Keratinocyte (primary cell): ENCODE measurements around the gene DNAH10.

Source experiments
- EZH2 ChIP-seq: IDR thresholded peaks from one replicate; pipeline ENCODE4 v1.6.1; 2012; ENCODE audit warnings: inconsistent platforms, mild to moderate bottlenecking, low read length, moderate library complexity
- TF ChIP-seq, protein P1 (sequence below), 3 experiments: IDR thresholded peaks in 1 of 3; conservative IDR thresholded peaks in 1 of 3; optimal IDR thresholded peaks in 1 of 3; 2 replicates in 2 of 3; 3 replicates in 1 of 3; pipeline versions ENCODE3 to v1.5.1; 2011; ENCODE audit warnings: low read length in 3 of 3, mild to moderate bottlenecking in 3 of 3, moderate library complexity in 2 of 3, control low read depth in 1 of 3, inconsistent platforms in 1 of 3; ENCODE audit not compliant: insufficient read depth in 2 of 3; ENCODE audit errors: extremely low read depth in 1 of 3

DNA sequence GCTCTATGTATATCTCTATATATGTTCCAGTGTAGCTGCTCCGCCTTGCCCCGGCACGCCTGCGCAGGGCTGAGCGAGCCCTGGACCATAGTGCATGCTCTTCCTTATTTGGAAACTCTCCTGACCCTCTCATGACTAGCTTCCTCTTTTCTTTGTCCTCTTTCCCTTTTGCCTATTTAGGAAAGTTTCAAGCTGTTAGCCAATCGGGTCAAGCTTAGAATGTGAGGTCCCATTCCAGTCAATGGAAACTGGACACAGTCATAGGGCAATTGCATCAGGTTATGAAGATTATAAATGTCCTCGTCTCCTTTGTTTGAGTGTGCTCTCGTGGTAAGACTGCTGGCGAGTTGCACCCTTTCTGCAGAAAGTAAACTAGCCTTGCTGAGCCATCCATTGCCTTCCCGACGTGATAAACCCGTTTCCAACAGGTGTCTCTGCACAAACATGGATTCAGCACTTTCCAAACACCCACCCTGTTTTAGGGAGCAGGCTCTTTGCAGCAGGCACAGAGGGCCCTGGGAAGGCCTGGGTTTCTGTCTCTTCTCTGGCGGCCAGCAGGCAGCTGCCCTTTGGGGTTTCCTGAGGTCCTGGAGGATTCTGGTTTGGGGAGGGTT is 179.6 kb downstream of the DNAH10 start:
- TF ChIP-seq, protein P1, sequence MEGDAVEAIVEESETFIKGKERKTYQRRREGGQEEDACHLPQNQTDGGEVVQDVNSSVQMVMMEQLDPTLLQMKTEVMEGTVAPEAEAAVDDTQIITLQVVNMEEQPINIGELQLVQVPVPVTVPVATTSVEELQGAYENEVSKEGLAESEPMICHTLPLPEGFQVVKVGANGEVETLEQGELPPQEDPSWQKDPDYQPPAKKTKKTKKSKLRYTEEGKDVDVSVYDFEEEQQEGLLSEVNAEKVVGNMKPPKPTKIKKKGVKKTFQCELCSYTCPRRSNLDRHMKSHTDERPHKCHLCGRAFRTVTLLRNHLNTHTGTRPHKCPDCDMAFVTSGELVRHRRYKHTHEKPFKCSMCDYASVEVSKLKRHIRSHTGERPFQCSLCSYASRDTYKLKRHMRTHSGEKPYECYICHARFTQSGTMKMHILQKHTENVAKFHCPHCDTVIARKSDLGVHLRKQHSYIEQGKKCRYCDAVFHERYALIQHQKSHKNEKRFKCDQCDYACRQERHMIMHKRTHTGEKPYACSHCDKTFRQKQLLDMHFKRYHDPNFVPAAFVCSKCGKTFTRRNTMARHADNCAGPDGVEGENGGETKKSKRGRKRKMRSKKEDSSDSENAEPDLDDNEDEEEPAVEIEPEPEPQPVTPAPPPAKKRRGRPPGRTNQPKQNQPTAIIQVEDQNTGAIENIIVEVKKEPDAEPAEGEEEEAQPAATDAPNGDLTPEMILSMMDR (optimal IDR thresholded peaks at IDR 0.05 in 1 of 3, IDR thresholded peaks at IDR 0.05 in 1 of 3, conservative IDR thresholded peaks at IDR 0.05 in 1 of 3; ENCODE audit: extremely low read depth in 1 of 3, insufficient read depth in 2 of 3, low read length in 3 of 3) = no peak
- TF ChIP-seq EZH2 = no peak
